Measurements from ENCODE around the gene ANGPTL1.

DNA sequence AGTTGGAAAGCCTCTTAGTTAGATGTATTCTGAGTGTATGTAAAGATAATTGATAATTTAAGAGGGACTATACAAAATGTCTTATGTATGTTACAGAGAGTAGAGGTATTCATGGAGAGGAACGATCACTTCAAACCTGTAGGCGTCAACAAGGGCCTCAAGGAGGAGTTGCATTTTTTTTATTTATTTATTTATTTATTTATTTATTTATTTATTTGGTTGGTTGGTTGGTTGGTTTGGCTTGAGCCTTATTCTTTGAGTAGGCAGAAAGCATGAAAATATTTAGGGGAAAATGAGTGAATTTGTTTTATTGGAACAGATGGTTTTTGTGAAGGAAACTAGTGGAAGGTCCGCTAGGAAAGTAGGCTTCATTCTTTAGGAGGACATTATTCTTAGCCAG lies 8.5 kb downstream of the ANGPTL1 start:
- TF ChIP-seq, protein P1, sequence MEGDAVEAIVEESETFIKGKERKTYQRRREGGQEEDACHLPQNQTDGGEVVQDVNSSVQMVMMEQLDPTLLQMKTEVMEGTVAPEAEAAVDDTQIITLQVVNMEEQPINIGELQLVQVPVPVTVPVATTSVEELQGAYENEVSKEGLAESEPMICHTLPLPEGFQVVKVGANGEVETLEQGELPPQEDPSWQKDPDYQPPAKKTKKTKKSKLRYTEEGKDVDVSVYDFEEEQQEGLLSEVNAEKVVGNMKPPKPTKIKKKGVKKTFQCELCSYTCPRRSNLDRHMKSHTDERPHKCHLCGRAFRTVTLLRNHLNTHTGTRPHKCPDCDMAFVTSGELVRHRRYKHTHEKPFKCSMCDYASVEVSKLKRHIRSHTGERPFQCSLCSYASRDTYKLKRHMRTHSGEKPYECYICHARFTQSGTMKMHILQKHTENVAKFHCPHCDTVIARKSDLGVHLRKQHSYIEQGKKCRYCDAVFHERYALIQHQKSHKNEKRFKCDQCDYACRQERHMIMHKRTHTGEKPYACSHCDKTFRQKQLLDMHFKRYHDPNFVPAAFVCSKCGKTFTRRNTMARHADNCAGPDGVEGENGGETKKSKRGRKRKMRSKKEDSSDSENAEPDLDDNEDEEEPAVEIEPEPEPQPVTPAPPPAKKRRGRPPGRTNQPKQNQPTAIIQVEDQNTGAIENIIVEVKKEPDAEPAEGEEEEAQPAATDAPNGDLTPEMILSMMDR (IDR thresholded peaks at IDR 0.05) = no peak
- no peak for TF ChIP-seq POLR2AphosphoS5 (IDR thresholded peaks at IDR 0.05)
